Skin of body (tissue), 2 donors: ENCODE measurements around the gene SLC47A2. TPM values are rescaled to one million over a fixed set of nuclear protein-coding genes. Genes with fewer than 3 reads are reported as not detected.
"Not testable (repeated sequence)": the region's sequence is repeated elsewhere in the genome, so short reads cannot be mapped to it uniquely, and the experiment has no call there.

Source experiments
- DNase-seq: peaks from one replicate; lab custom pipeline; 2025; lab: John Stamatoyannopoulos, UW
- total RNA-seq: library from RNA; depleted of rRNA; stranded (reverse); fragments of >200 nt; gene quantifications from one replicate; pipeline ENCODE4 v1.2.3, GENCODE V29; 2014

Gene SLC47A2
- total RNA-seq, 1 donor from 2014 or later: 0.39 TPM

- no peak for DNase-seq
Measured at GRCh38 chr17:19671433-19671832, 45.0 kb downstream of the SLC47A2 start.

- DNase-seq: no peak
Measured at GRCh38 chr17:19670908-19671307, 45.5 kb downstream of the SLC47A2 start.

- not testable (repeated sequence) for DNase-seq
Measured at GRCh38 chr17:19669680-19670079, 46.7 kb downstream of the SLC47A2 start.

- DNase-seq: no peak
Measured at GRCh38 chr17:19664821-19665181, 51.6 kb downstream of the SLC47A2 start.

GRCh38 chr17:19664136-19664820, 52.1 kb downstream of the SLC47A2 start:
- DNase-seq: no peak

- no peak for DNase-seq
Measured at GRCh38 chr17:19663097-19663496, 53.3 kb downstream of the SLC47A2 start.

- no peak for DNase-seq
Measured at GRCh38 chr17:19661121-19661520, 55.3 kb downstream of the SLC47A2 start.

- no peak for DNase-seq
Measured at GRCh38 chr17:19660219-19660870, 56.0 kb downstream of the SLC47A2 start.

GRCh38 chr17:19659366-19660177, 56.8 kb downstream of the SLC47A2 start:
- no peak for DNase-seq

- no peak for DNase-seq
Measured at GRCh38 chr17:19656851-19657581, 59.4 kb downstream of the SLC47A2 start.

GRCh38 chr17:19656336-19656735, 60.0 kb downstream of the SLC47A2 start:
- no peak for DNase-seq

GRCh38 chr17:19654896-19655295, 61.5 kb downstream of the SLC47A2 start:
- DNase-seq: no peak

- no peak for DNase-seq
Measured at GRCh38 chr17:19654342-19654886, 62.0 kb downstream of the SLC47A2 start.

GRCh38 chr17:19652595-19652994, 63.8 kb downstream of the SLC47A2 start:
- no peak for DNase-seq

GRCh38 chr17:19651451-19652238, 64.7 kb downstream of the SLC47A2 start:
- DNase-seq: no peak

GRCh38 chr17:19650826-19651225, 65.6 kb downstream of the SLC47A2 start:
- no peak for DNase-seq

GRCh38 chr17:19649274-19649541, 67.2 kb downstream of the SLC47A2 start:
- no peak for DNase-seq

GRCh38 chr17:19648475-19649273, 67.7 kb downstream of the SLC47A2 start, which contains the start of gene ALDH3A2:
Gene ALDH3A2, plus strand, starts transcription at chr17:19648751. Its CDS starts 221 bp downstream, at chr17:19648972.
- DNase-seq: peak; percentile 85

GRCh38 chr17:19647697-19648474, 68.5 kb downstream of the SLC47A2 start:
- peak; percentile 50 for DNase-seq
